HepG2 (cell line): ENCODE measurements around the gene AFG1L.

Experiments used
- EZH2 ChIP-seq: conservative IDR thresholded peaks from 2 replicates; pipeline ENCODE4 v1.6.1; 2012; ENCODE audit warnings: mild to moderate bottlenecking, low read depth, low read length, moderate library complexity
- PCBP1 ChIP-seq: fragments of 200-400 bp; formaldehyde crosslinking; IDR thresholded peaks from 2 replicates; pipeline ENCODE4 v1.6.1; 2017; ENCODE audit warnings: mild to moderate bottlenecking, low read depth, low read length, borderline replicate concordance
- TF ChIP-seq, protein P1 (sequence below): sonication (generic); formaldehyde crosslinking; IDR thresholded peaks from 2 replicates; pipeline ENCODE4 v1.8.0; 2022; ENCODE audit warnings: mild to moderate bottlenecking, missing genetic modification reagents

DNA sequence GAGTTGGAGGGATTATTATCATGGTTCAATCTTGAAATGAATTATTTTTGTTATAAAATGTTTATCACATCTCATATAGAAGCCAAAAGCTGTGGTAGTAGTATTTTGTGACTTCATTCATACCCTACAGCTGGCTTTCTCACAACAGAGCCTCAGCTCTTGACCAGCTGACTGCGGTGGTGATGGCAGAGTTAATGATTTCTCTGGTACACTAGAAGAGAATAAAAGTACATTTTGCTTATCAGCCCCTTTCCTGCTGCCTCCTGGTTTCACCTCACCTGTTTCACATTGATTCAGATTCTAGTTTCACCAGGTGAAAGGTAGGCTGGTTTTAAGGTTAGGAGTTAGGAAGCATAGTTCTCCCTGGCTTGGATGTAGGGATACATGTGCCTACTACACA, 55.7 kb downstream of the AFG1L start:
- TF ChIP-seq EZH2 (no peak), PCBP1 (no peak)
- TF ChIP-seq, protein P1, sequence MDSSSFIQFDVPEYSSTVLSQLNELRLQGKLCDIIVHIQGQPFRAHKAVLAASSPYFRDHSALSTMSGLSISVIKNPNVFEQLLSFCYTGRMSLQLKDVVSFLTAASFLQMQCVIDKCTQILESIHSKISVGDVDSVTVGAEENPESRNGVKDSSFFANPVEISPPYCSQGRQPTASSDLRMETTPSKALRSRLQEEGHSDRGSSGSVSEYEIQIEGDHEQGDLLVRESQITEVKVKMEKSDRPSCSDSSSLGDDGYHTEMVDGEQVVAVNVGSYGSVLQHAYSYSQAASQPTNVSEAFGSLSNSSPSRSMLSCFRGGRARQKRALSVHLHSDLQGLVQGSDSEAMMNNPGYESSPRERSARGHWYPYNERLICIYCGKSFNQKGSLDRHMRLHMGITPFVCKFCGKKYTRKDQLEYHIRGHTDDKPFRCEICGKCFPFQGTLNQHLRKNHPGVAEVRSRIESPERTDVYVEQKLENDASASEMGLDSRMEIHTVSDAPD (CRISPR knock-in tag): no peak
